Measurements from ENCODE around the gene DSE. TPM values are rescaled to one million over a fixed set of nuclear protein-coding genes. Genes with fewer than 3 reads are reported as not detected.

Gene DSE
- total RNA-seq, 2 donors from 2014 or later: 5.0 to 9.3 TPM

DNA sequence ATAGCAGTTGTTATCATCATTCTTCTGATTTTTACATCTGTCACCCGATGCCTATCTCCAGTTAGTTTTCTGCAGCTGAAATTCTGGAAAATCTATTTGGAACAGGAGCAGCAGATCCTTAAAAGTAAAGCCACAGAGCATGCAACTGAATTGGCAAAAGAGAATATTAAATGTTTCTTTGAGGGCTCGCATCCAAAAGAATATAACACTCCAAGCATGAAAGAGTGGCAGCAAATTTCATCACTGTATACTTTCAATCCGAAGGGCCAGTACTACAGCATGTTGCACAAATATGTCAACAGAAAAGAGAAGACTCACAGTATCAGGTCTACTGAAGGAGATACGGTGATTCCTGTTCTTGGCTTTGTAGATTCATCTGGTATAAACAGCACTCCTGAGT, 92.6 kb downstream of the DSE start:
- H3K27me3 ChIP-seq: peaks cover 23% of the 10 kb centered on the region
- no peak overlapping the region for H3K4me3 ChIP-seq
- H3K27ac ChIP-seq: no peak overlapping the region
- H3K36me3 ChIP-seq: no peaks in the 10 kb centered on the region
- TF ChIP-seq, protein P1, sequence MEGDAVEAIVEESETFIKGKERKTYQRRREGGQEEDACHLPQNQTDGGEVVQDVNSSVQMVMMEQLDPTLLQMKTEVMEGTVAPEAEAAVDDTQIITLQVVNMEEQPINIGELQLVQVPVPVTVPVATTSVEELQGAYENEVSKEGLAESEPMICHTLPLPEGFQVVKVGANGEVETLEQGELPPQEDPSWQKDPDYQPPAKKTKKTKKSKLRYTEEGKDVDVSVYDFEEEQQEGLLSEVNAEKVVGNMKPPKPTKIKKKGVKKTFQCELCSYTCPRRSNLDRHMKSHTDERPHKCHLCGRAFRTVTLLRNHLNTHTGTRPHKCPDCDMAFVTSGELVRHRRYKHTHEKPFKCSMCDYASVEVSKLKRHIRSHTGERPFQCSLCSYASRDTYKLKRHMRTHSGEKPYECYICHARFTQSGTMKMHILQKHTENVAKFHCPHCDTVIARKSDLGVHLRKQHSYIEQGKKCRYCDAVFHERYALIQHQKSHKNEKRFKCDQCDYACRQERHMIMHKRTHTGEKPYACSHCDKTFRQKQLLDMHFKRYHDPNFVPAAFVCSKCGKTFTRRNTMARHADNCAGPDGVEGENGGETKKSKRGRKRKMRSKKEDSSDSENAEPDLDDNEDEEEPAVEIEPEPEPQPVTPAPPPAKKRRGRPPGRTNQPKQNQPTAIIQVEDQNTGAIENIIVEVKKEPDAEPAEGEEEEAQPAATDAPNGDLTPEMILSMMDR (IDR thresholded peaks at IDR 0.05): no peak
- no peak for DNase-seq
- H3K4me1 ChIP-seq: no peaks in the 10 kb centered on the region
- H3K9me3 ChIP-seq: no peaks in the 10 kb centered on the region
- intact Hi-C loops (cut with DNase I): no loop called here
- H3K9ac ChIP-seq (ENCODE audit: low read depth in 2 of 2, low read length in 2 of 2): no peak overlapping the region

- intact Hi-C loops (cut with DNase I): no loop called here
- Histone ChIP-seq H3K27me3 (peaks cover 23% of the 10 kb centered on the region), H3K9ac (ENCODE audit: low read depth in 2 of 2, low read length in 2 of 2) (no peak overlapping the region), H3K4me3 (no peak overlapping the region), H3K9me3 (no peaks in the 10 kb centered on the region), H3K27ac (no peak overlapping the region), H3K36me3 (no peaks in the 10 kb centered on the region), H3K4me1 (no peaks in the 10 kb centered on the region)
- TF ChIP-seq, protein P1 (IDR thresholded peaks at IDR 0.05): no peak
- DNase-seq: no peak
These were observed 94.5 kb downstream of the DSE start for GRCh38 chr6:116465246-116465645.

GRCh38 chr6:116467096-116467495, 96.3 kb downstream of the DSE start:
- Histone ChIP-seq H3K4me3 (no peak overlapping the region), H3K9me3 (no peaks in the 10 kb centered on the region), H3K27ac (no peak overlapping the region), H3K36me3 (no peaks in the 10 kb centered on the region), H3K27me3 (peaks cover 17% of the 10 kb centered on the region), H3K9ac (ENCODE audit: low read depth in 2 of 2, low read length in 2 of 2) (no peak overlapping the region), H3K4me1 (no peaks in the 10 kb centered on the region)
- TF ChIP-seq, protein P1 (IDR thresholded peaks at IDR 0.05): no peak
- intact Hi-C loops (cut with DNase I): no loop called here
- DNase-seq: no peak

GRCh38 chr6:116467514-116467913, 96.8 kb downstream of the DSE start:
- H3K9ac ChIP-seq (ENCODE audit: low read depth in 2 of 2, low read length in 2 of 2): no peak overlapping the region
- no peaks in the 10 kb centered on the region for H3K36me3 ChIP-seq
- intact Hi-C loops (cut with DNase I): no loop called here
- TF ChIP-seq, protein P1 (IDR thresholded peaks at IDR 0.05): no peak
- no peaks in the 10 kb centered on the region for H3K9me3 ChIP-seq
- peaks cover 13% of the 10 kb centered on the region for H3K27me3 ChIP-seq
- H3K4me3 ChIP-seq: no peak overlapping the region
- DNase-seq: no peak
- H3K27ac ChIP-seq: no peak overlapping the region
- H3K4me1 ChIP-seq: no peaks in the 10 kb centered on the region

DNA sequence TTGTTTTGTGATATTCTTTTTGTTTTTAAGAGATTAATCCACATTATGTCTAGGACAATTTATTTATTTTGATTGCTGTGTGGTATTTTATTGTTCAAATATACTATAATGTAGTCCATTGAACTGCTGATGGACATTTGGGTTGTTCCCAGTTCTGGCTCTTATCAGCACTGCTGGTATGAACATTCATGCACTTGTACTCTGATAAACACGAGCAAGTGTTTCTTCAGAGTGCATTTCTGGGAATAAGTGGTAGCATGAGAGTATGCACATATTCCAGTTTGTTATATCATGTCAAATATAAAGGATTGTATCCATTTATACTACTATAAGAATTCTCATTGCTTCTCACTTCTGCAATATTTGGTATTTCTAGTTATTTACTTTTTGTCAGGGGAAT, 97.5 kb downstream of the DSE start:
- Histone ChIP-seq H3K36me3 (no peaks in the 10 kb centered on the region), H3K27me3 (peaks cover 6% of the 10 kb centered on the region), H3K9me3 (no peaks in the 10 kb centered on the region), H3K4me1 (no peaks in the 10 kb centered on the region), H3K4me3 (no peak overlapping the region), H3K9ac (ENCODE audit: low read depth in 2 of 2, low read length in 2 of 2) (no peak overlapping the region), H3K27ac (no peak overlapping the region)
- intact Hi-C loops (cut with DNase I): no loop called here
- TF ChIP-seq, protein P1 (IDR thresholded peaks at IDR 0.05): no peak
- no peak for DNase-seq

- Histone ChIP-seq H3K36me3 (no peaks in the 10 kb centered on the region), H3K9me3 (no peaks in the 10 kb centered on the region), H3K4me1 (no peaks in the 10 kb centered on the region), H3K9ac (ENCODE audit: low read depth in 2 of 2, low read length in 2 of 2) (no peak overlapping the region), H3K4me3 (no peak overlapping the region), H3K27ac (no peak overlapping the region), H3K27me3 (no peaks in the 10 kb centered on the region)
- DNase-seq: no peak
- intact Hi-C loops (cut with DNase I): no loop called here
- TF ChIP-seq, protein P1 (IDR thresholded peaks at IDR 0.05): no peak
These were observed 100.8 kb downstream of the DSE start for GRCh38 chr6:116471531-116471930.
